ENCODE measurements around the gene MAGED1. TPM values are rescaled to one million over a fixed set of nuclear protein-coding genes. Genes with fewer than 3 reads are reported as not detected.
A peak's percentile ranks its signal among the peaks of the same experiment; 100 is the strongest.

MAGED1 gene, protein sequence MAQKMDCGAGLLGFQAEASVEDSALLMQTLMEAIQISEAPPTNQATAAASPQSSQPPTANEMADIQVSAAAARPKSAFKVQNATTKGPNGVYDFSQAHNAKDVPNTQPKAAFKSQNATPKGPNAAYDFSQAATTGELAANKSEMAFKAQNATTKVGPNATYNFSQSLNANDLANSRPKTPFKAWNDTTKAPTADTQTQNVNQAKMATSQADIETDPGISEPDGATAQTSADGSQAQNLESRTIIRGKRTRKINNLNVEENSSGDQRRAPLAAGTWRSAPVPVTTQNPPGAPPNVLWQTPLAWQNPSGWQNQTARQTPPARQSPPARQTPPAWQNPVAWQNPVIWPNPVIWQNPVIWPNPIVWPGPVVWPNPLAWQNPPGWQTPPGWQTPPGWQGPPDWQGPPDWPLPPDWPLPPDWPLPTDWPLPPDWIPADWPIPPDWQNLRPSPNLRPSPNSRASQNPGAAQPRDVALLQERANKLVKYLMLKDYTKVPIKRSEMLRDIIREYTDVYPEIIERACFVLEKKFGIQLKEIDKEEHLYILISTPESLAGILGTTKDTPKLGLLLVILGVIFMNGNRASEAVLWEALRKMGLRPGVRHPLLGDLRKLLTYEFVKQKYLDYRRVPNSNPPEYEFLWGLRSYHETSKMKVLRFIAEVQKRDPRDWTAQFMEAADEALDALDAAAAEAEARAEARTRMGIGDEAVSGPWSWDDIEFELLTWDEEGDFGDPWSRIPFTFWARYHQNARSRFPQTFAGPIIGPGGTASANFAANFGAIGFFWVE
- 10 to 100 TPM; 51.6 to 56.6 TPM for total RNA-seq

DNA sequence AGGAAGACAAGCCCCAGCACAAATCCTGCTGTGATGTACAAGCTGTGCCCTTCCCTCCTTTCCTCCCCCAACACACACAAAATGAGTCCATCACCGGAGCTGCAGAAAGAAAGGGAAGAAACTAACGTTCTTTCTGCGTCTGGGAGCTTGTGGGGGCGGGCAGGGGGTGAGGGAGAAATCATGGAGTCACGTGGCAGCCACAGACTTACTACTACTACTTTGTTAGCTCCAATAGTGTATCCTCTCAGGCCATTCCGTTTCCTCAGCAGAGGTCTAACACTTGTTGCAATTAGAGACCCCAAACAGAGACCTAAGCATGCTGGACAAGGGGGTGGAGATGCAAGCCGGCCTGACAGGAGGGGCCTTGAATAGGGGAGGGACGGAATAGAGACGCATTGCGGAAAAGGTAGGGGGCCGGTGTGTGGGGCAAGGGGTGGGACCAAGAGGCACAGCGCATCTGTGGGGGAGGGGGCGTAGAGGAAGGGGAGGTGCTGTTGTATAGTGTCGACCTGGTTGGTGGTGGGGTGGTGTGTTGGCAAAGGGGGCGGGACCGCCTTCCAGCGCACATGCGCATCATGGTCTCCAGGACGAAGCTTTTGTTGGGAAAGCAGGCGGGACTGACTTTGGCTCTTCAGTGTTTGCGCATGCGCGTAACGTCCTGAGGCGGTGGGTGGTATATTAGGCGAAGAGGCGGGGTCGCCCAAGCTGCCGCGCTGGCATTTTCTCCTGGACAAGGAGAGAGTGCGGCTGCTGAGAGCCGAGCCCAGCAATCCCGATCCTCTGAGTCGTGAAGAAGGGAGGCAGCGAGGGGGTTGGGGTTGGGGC is at the start of gene MAGED1:
TSS of gene MAGED1 (plus strand) at position 703 of the 825 bp plus-strand sequence. CDS start 682 bp downstream, outside the sequence.
- Histone ChIP-seq H3K9me3 (no peaks in the 10 kb centered on the region), H3K27ac (peak within 1 kb of the TSS; percentile 78 to 79), H3K4me3 (peak within 1 kb of the TSS; percentile 82), H3K36me3 (peaks cover 4% of the 10 kb centered on the region), H3K4me1 (ENCODE audit: control insufficient read depth in 1 of 2, low read depth in 2 of 2) (peaks cover 0 to 26% of the 10 kb centered on the region in 2 donors), H3K27me3 (replicated peaks; ENCODE audit: insufficient read depth) (no peaks in the 10 kb centered on the region)
- TF ChIP-seq, protein P1, sequence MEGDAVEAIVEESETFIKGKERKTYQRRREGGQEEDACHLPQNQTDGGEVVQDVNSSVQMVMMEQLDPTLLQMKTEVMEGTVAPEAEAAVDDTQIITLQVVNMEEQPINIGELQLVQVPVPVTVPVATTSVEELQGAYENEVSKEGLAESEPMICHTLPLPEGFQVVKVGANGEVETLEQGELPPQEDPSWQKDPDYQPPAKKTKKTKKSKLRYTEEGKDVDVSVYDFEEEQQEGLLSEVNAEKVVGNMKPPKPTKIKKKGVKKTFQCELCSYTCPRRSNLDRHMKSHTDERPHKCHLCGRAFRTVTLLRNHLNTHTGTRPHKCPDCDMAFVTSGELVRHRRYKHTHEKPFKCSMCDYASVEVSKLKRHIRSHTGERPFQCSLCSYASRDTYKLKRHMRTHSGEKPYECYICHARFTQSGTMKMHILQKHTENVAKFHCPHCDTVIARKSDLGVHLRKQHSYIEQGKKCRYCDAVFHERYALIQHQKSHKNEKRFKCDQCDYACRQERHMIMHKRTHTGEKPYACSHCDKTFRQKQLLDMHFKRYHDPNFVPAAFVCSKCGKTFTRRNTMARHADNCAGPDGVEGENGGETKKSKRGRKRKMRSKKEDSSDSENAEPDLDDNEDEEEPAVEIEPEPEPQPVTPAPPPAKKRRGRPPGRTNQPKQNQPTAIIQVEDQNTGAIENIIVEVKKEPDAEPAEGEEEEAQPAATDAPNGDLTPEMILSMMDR (IDR thresholded peaks at IDR 0.05) = no peak
- peak; percentile 92 for ATAC-seq (ENCODE audit: insufficient number of reproducible peaks, low FRiP score, low read depth)
- peak; percentile 51 for DNase-seq (ENCODE audit: low spot score)

DNA sequence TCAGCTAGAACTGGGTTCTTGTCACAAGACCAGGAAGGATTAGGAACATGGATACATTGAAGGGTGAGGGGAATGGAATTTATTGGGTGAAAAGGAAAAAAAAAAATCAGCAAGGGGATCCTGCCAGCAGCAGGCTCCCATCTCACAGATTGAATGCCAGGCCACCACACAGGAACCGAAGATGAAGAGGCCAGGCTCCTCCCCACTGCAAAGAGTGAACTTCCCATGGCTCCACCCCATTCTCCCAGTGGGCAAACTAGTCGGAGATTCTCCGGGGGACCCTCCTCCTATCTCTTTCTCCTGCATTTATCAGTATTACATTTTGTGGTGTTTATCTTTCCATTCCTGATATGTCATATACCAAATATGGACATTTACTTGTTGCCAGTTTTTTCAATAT is 46.0 kb upstream of the MAGED1 start:
- Histone ChIP-seq H3K27ac (no peak overlapping the region), H3K4me1 (ENCODE audit: control insufficient read depth in 1 of 2, low read depth in 2 of 2) (no peaks in the 10 kb centered on the region), H3K9me3 (no peaks in the 10 kb centered on the region), H3K4me3 (no peak overlapping the region), H3K36me3 (no peaks in the 10 kb centered on the region), H3K27me3 (replicated peaks; ENCODE audit: insufficient read depth) (no peaks in the 10 kb centered on the region)
- ATAC-seq (ENCODE audit: insufficient number of reproducible peaks, low FRiP score, low read depth) = no peak
- no peak for DNase-seq (ENCODE audit: low spot score)
- TF ChIP-seq, protein P1 (IDR thresholded peaks at IDR 0.05) = no peak

DNA sequence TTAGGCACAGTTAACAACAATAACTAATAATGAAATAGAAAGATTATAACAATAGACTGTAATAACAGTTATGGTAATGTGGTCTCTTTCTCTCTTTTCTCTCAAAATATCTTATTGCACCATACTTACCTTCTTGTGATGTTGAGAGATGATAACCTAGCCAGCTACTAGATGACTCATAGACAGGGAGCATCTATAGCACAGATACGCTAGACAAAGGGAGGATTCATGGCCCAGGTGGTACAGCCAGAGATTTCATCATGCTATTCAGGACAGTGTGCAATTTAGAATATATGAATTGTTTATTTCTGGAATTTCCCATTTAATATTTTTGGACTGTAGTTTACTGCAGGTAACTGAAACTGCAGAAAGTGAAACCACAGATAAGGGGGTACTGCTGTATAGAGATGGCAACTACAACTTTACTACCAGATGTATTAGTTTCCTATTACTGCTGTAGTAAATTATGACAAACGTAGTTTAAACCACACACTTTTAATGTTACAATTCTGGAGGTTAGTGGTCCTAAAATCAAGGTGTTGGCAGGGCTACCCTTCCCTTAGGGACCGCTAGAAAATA is 41.8 kb upstream of the MAGED1 start:
- no peaks in the 10 kb centered on the region for H3K4me1 ChIP-seq (ENCODE audit: control insufficient read depth in 1 of 2, low read depth in 2 of 2)
- no peak overlapping the region for H3K4me3 ChIP-seq
- TF ChIP-seq, protein P1 (IDR thresholded peaks at IDR 0.05) = no peak
- ATAC-seq (ENCODE audit: insufficient number of reproducible peaks, low FRiP score, low read depth) (no peak), DNase-seq (ENCODE audit: low spot score) (no peak)
- H3K27me3 ChIP-seq (replicated peaks; ENCODE audit: insufficient read depth) = no peaks in the 10 kb centered on the region
- H3K27ac ChIP-seq = no peak overlapping the region
- H3K9me3 ChIP-seq = no peaks in the 10 kb centered on the region
- no peaks in the 10 kb centered on the region for H3K36me3 ChIP-seq

DNA sequence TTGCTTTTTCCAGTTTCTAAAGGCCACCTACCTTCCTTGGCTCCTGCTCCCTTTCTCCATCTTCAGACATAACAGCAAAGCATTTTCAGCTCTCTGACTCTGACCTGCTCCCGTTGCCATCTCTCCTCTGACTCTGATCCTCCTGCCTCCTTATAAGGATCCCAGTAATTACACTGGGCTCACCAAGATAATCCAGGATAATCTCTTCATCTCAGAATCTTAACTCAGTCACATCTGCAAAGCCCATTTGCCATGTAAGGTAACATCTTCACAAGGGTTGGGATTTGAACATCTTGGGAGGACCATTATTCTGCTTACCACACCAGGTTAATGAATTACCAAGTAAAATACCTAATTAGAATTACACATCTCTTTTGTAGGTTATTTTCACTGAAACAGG is 41.3 kb upstream of the MAGED1 start:
- ATAC-seq (ENCODE audit: insufficient number of reproducible peaks, low FRiP score, low read depth) (no peak), DNase-seq (ENCODE audit: low spot score) (no peak)
- Histone ChIP-seq H3K4me1 (ENCODE audit: control insufficient read depth in 1 of 2, low read depth in 2 of 2) (no peaks in the 10 kb centered on the region), H3K4me3 (no peak overlapping the region), H3K27ac (no peak overlapping the region), H3K27me3 (replicated peaks; ENCODE audit: insufficient read depth) (no peaks in the 10 kb centered on the region), H3K36me3 (no peaks in the 10 kb centered on the region), H3K9me3 (no peaks in the 10 kb centered on the region)
- TF ChIP-seq, protein P1 (IDR thresholded peaks at IDR 0.05) = no peak
